PC-3 (cell line): ENCODE data around the gene KIF14.

ENCODE experiments used
- EZH2 ChIP-seq: fragments of 300-600 bp; sonication (generic); IDR thresholded peaks from one replicate; pipeline ENCODE4 v1.6.1; 2017; ENCODE audit warnings: antibody characterized with exemption, mild to moderate bottlenecking, low read length; ENCODE audit not compliant: unreplicated experiment
- TF ChIP-seq, protein P1 (sequence below): fragments of 300-600 bp; sonication (generic); conservative IDR thresholded peaks from 2 replicates; pipeline ENCODE4 v1.5.1; 2017; ENCODE audit warnings: antibody characterized with exemption, low read depth, mild to moderate bottlenecking, low read length

DNA sequence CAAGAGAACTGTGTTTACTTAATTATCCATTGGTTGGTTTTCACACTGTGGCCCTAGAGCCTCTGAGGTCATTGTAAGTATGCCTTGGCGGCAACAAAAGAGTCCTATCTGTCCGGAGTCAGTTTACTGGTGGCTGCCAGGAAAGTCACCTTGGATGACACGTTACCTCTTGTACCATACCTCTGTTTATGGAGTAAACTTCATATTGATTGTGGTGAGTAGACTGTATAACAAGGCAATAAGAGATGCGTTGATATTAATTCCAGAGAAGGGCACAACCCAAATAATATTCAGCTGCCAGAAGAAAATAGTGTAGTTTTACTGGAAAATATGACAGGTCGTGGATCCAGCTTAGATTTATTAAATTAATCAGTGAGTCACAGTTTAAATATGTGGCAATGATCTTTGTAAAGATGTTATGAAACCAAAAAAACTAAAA is 20.4 kb upstream of the KIF14 start:
- no peak for TF ChIP-seq EZH2
- TF ChIP-seq, protein P1, sequence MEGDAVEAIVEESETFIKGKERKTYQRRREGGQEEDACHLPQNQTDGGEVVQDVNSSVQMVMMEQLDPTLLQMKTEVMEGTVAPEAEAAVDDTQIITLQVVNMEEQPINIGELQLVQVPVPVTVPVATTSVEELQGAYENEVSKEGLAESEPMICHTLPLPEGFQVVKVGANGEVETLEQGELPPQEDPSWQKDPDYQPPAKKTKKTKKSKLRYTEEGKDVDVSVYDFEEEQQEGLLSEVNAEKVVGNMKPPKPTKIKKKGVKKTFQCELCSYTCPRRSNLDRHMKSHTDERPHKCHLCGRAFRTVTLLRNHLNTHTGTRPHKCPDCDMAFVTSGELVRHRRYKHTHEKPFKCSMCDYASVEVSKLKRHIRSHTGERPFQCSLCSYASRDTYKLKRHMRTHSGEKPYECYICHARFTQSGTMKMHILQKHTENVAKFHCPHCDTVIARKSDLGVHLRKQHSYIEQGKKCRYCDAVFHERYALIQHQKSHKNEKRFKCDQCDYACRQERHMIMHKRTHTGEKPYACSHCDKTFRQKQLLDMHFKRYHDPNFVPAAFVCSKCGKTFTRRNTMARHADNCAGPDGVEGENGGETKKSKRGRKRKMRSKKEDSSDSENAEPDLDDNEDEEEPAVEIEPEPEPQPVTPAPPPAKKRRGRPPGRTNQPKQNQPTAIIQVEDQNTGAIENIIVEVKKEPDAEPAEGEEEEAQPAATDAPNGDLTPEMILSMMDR: no peak
